ENCODE data around the gene PTPN14. TPM values are rescaled to one million over a fixed set of nuclear protein-coding genes. Genes with fewer than 3 reads are reported as not detected.

Gene PTPN14
- total and polyA plus RNA-seq, 2 of the 4 experiments (the other 2 are of a cell fraction), result 21.5 to 31.7 TPM

DNA sequence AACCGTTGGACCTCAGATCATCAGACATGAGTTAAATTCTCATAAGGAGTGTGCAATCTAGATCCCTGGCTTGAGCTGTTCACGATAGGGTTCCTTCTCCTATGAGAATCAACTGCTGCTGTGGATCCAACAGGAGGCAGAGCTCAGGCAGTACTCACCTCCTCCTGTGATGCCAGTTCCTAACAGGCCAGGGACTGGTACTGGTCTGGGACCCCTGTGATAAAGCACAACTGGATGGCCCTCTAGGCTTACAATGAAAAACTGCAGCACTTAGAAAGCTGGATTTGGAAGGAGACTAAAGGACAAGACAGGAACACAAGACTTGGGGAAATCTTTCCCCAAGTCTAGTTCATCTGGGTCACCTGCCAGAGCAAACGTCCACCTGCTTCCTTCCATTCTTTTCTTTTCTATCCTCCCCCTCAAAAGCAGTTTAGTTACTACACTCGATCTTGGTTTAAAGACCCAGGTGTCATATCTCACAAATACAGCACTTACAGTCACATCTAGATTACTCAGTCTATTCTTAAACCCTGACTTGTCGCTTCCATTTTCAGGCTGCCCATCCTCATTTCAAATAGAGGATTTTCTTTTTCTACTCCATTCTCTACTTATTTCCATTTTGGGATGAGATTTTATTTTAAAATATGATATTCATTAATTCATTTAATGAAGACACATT lies 59.8 kb downstream of the PTPN14 start:
- Histone ChIP-seq H3K4me3 (ENCODE audit: insufficient read depth, low read depth, low read length) (no peak overlapping the region), H3K9me3 (ENCODE audit: control insufficient read depth, insufficient read depth, low read length) (no peaks in the 10 kb centered on the region), H4K20me1 (ENCODE audit: insufficient read depth, low read length) (peaks cover 65% of the 10 kb centered on the region), H3K9me1 (ENCODE audit: insufficient read depth, low read length) (peaks cover 26% of the 10 kb centered on the region), H3K9ac (ENCODE audit: low read depth, low read length) (no peak overlapping the region), H3K4ac (ENCODE audit: low read depth, low read length) (peak overlapping the region; percentile 9; the same call in 1 of the 2 replicates), H2BK120ac (ENCODE audit: low read depth, low read length) (no peak overlapping the region), H3K14ac (replicated peaks; ENCODE audit: low read depth, low read length) (0 out of 2 replicates have a peak overlapping the region, but pooled peaks have one; percentile 42), H4K91ac (ENCODE audit: insufficient read depth, low read depth, low read length) (no peak overlapping the region), H4K5ac (ENCODE audit: low read depth, low read length) (no peak overlapping the region), H3K27me3 (ENCODE audit: control insufficient read depth, insufficient read depth, low read length) (no peaks in the 10 kb centered on the region), H2AK5ac (ENCODE audit: low read depth, low read length) (no peak overlapping the region), H2BK20ac (ENCODE audit: low read depth, low read length) (no peak overlapping the region), H3K4me2 (ENCODE audit: low read depth, low read length) (no peak overlapping the region), H2AK9ac (replicated peaks; ENCODE audit: low read depth, low read length, poor library complexity) (no peak overlapping the region), H3K36me3 (ENCODE audit: control insufficient read depth, insufficient read depth, low read length) (no peaks in the 10 kb centered on the region; the same call in 1 of the 2 replicates), H3K23ac (ENCODE audit: low read depth, low read length) (no peak overlapping the region), H3K79me1 (ENCODE audit: low read depth in 1 of 2, low read length in 2 of 2) (peaks cover 50 to 77% of the 10 kb centered on the region in 2 experiments), H2BK5ac (ENCODE audit: low read depth, low read length, poor library complexity, severe bottlenecking) (no peak overlapping the region), H2BK15ac (ENCODE audit: low read depth, low read length) (no peak overlapping the region), H3K27ac (ENCODE audit: insufficient read depth, low read length) (no peak overlapping the region), H3K56ac (ENCODE audit: extremely low read depth, insufficient read depth, low read length) (no peak overlapping the region), H3K4me1 (ENCODE audit: control insufficient read depth, insufficient read depth, low read length) (peaks cover 9% of the 10 kb centered on the region), H3K18ac (ENCODE audit: low read depth, low read length) (no peak overlapping the region), H4K8ac (ENCODE audit: low read depth in 2 of 2, low read length in 2 of 2) (0 out of 4 replicates have a peak overlapping the region, but pooled peaks of 1 of the 2 experiments have one; percentile 20), H2AFZ (replicated peaks; ENCODE audit: low read length, poor library complexity) (no peak overlapping the region)
- ATAC-seq (ENCODE audit: low read depth) (no peak), DNase-seq (no peak)
- dilution Hi-C loops (cut with HindIII; ENCODE audit: low sequenced_read_pairs, unreplicated experiment), result no loop called here
- intact Hi-C loops (cut with micrococcal nuclease), result no loop called here
- BruUV-seq (replicated peaks), result no TSS peak
- CTCF ChIA-PET, result no interaction called here
- TF ChIP-seq CEBPB (IDR thresholded peaks at IDR 0.05; ENCODE audit: low read depth, low read length), result no peak
- TF ChIP-seq, protein P1, sequence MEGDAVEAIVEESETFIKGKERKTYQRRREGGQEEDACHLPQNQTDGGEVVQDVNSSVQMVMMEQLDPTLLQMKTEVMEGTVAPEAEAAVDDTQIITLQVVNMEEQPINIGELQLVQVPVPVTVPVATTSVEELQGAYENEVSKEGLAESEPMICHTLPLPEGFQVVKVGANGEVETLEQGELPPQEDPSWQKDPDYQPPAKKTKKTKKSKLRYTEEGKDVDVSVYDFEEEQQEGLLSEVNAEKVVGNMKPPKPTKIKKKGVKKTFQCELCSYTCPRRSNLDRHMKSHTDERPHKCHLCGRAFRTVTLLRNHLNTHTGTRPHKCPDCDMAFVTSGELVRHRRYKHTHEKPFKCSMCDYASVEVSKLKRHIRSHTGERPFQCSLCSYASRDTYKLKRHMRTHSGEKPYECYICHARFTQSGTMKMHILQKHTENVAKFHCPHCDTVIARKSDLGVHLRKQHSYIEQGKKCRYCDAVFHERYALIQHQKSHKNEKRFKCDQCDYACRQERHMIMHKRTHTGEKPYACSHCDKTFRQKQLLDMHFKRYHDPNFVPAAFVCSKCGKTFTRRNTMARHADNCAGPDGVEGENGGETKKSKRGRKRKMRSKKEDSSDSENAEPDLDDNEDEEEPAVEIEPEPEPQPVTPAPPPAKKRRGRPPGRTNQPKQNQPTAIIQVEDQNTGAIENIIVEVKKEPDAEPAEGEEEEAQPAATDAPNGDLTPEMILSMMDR (conservative IDR thresholded peaks at IDR 0.05; ENCODE audit: low read depth, low read length), result no peak
- no peak for TF ChIP-seq RFX5 (IDR thresholded peaks at IDR 0.05; ENCODE audit: low read depth, low read length)
- TF ChIP-seq BHLHE40 (IDR thresholded peaks at IDR 0.05; ENCODE audit: low read depth, low read length), result no peak
- WGBS, 2 experiments (ENCODE audit: extremely low coverage in 2 of 2, insufficient read length in 1 of 2), result 75% methylated on average over 1 of the region's 5 CpGs; no CpG with 5 or more reads in 1 of the 2 experiments
- POLR2A ChIA-PET (ENCODE audit: unreplicated experiment), result no interaction called here
- in situ Hi-C loops (cut with MboI; ENCODE audit: low sequenced_read_pairs), result no loop called here

Measured in IMR-90 (cell line).